HG03025 (cell line): ENCODE results near the gene DICER1.

ENCODE experiments used
- ATAC-seq: cut with Tn5 transposase; IDR thresholded peaks from one replicate; pipeline ENCODE4 v1.9.1; 2021; ENCODE audit warnings: mild to moderate bottlenecking, moderate library complexity; ENCODE audit not compliant: unreplicated experiment, low FRiP score

DICER1 gene

GRCh38 chr14:95065411-95065810 is 91.9 kb downstream of the DICER1 start:
- no peak for ATAC-seq

GRCh38 chr14:95064734-95065133 is 92.6 kb downstream of the DICER1 start:
- no peak for ATAC-seq

GRCh38 chr14:95064256-95064655 is 93.1 kb downstream of the DICER1 start:
- ATAC-seq, result no peak

GRCh38 chr14:95063391-95063790 is 93.9 kb downstream of the DICER1 start:
- no peak for ATAC-seq

- ATAC-seq, result no peak
These were observed 94.4 kb downstream of the DICER1 start for GRCh38 chr14:95062946-95063345.

- no peak for ATAC-seq
These were observed 95.1 kb downstream of the DICER1 start for GRCh38 chr14:95062220-95062619.

- no peak for ATAC-seq
These were observed 95.8 kb downstream of the DICER1 start for GRCh38 chr14:95061317-95062093.

GRCh38 chr14:95059126-95059525 is 98.2 kb downstream of the DICER1 start:
- ATAC-seq, result no peak

GRCh38 chr14:95058491-95058890 is 98.8 kb downstream of the DICER1 start:
- no peak for ATAC-seq

- ATAC-seq, result no peak
These were observed 99.5 kb downstream of the DICER1 start for GRCh38 chr14:95057851-95058250.

- no peak for ATAC-seq
These were observed 100.2 kb downstream of the DICER1 start for GRCh38 chr14:95057147-95057546.

- ATAC-seq, result no peak
These were observed 100.9 kb downstream of the DICER1 start for GRCh38 chr14:95056476-95056875.

GRCh38 chr14:95055318-95055717 is 102.0 kb downstream of the DICER1 start:
- ATAC-seq, result no peak

GRCh38 chr14:95054346-95055280 is 102.7 kb downstream of the DICER1 start:
- no peak for ATAC-seq

- ATAC-seq, result no peak
These were observed 105.2 kb downstream of the DICER1 start for GRCh38 chr14:95052016-95052585.

GRCh38 chr14:95049952-95050351 is 107.4 kb downstream of the DICER1 start:
- no peak for ATAC-seq

GRCh38 chr14:95048771-95049312 is 108.5 kb downstream of the DICER1 start:
- no peak for ATAC-seq

- no peak for ATAC-seq
These were observed 109.6 kb downstream of the DICER1 start for GRCh38 chr14:95047754-95048153.

GRCh38 chr14:95046711-95047681 is 110.3 kb downstream of the DICER1 start:
- no peak for ATAC-seq
